HEK293T (cell line): ENCODE measurements around the gene PITHD1.

Experiments
- FOXA1 ChIP-seq: fragments of 450-650 bp; IDR thresholded peaks from 2 replicates; pipeline ENCODE4 v1.6.1; 2016; ENCODE audit warnings: mild to moderate bottlenecking
- NFRKB ChIP-seq: fragments of 450-650 bp; IDR thresholded peaks from 2 replicates; pipeline ENCODE4 v1.6.1; 2016; ENCODE audit warnings: mild to moderate bottlenecking, moderate library complexity
- SP1 ChIP-seq: fragments of 450-650 bp; IDR thresholded peaks from 2 replicates; pipeline ENCODE4 v1.6.1; 2017

- TF ChIP-seq SP1: no peak
- TF ChIP-seq FOXA1: no peak
- TF ChIP-seq NFRKB: no peak
Measured at GRCh38 chr1:23806280-23806679, 28.1 kb downstream of the PITHD1 start.
